Keratinocyte (primary cell): ENCODE measurements around the gene ACKR3. TPM values are rescaled to one million over a fixed set of nuclear protein-coding genes. Genes with fewer than 3 reads are reported as not detected.

Source experiments
- DNase-seq: peaks from one replicate; pipeline ENCODE4 v3.0.0-alpha.2; 2011; ENCODE audit warnings: low read depth, missing footprints, low spot score
- FAIRE-seq: peaks from 2 replicates; lab custom pipeline; 2011; peaks lifted over from hg19 to GRCh38; lab: Jason Lieb, UNC
- H2AFZ ChIP-seq: 2 replicates; pipeline ENCODE4 v1.6.0; 2012; ENCODE audit warnings: low read length, control low read depth, inconsistent platforms; ENCODE audit not compliant: control insufficient read depth
- H3K27ac ChIP-seq: 2 replicates; pipeline ENCODE4 v1.5.1; 2011; ENCODE audit warnings: low read length; ENCODE audit not compliant: control insufficient read depth, insufficient read depth
- H3K27me3 ChIP-seq: 3 replicates; pipeline ENCODE4 v1.6.0; 2011; ENCODE audit warnings: low read length; ENCODE audit not compliant: control insufficient read depth, insufficient read depth; ENCODE audit errors: extremely low read depth
- H3K36me3 ChIP-seq, 2 experiments: 2 replicates in 1 of 2; 3 replicates in 1 of 2; pipeline ENCODE4 v1.5.1; 2011; ENCODE audit warnings: low read length in 2 of 2, mild to moderate bottlenecking in 1 of 2; ENCODE audit not compliant: control insufficient read depth in 2 of 2, insufficient read depth in 2 of 2; ENCODE audit errors: extremely low read depth in 1 of 2
- H3K4me1 ChIP-seq: 3 replicates; pipeline ENCODE4 v1.5.1; 2011; ENCODE audit warnings: low read length; ENCODE audit not compliant: control insufficient read depth, insufficient read depth; ENCODE audit errors: extremely low read depth
- H3K4me2 ChIP-seq: 3 replicates; pipeline ENCODE4 v1.6.0; 2011; ENCODE audit warnings: low read depth, low read length; ENCODE audit not compliant: control insufficient read depth, insufficient read depth; ENCODE audit errors: extremely low read depth
- H3K4me3 ChIP-seq, 3 experiments: fragments of 200-600 bp in 1 of 3; sonication (generic) in 1 of 3; 2 replicates in 2 of 3; 3 replicates in 1 of 3; pipeline ENCODE4 v1.5.1; 2011 to 2016; ENCODE audit warnings: low read length in 3 of 3, mild to moderate bottlenecking in 3 of 3, control low read depth in 2 of 3, inconsistent platforms in 1 of 3, low read depth in 1 of 3, mixed read lengths in 1 of 3, mixed run types in 1 of 3, moderate library complexity in 1 of 3; ENCODE audit not compliant: control insufficient read depth in 2 of 3, insufficient read depth in 2 of 3; ENCODE audit errors: extremely low read depth in 1 of 3
- H3K79me2 ChIP-seq: 2 replicates; pipeline ENCODE4 v1.6.0; 2012; ENCODE audit warnings: low read length; ENCODE audit not compliant: control insufficient read depth, insufficient read depth
- H3K9ac ChIP-seq: 3 replicates; pipeline ENCODE4 v1.6.0; 2011; ENCODE audit warnings: low read length; ENCODE audit not compliant: control insufficient read depth, insufficient read depth; ENCODE audit errors: extremely low read depth
- H3K9me1 ChIP-seq: 3 replicates; pipeline ENCODE4 v1.6.0; 2011; ENCODE audit warnings: low read length; ENCODE audit not compliant: control insufficient read depth, insufficient read depth; ENCODE audit errors: extremely low read depth
- H3K9me3 ChIP-seq: 2 replicates; pipeline ENCODE4 v1.5.1; 2012; ENCODE audit warnings: low read depth, low read length; ENCODE audit not compliant: control insufficient read depth
- H4K20me1 ChIP-seq: 3 replicates; pipeline ENCODE4 v1.6.0; 2011; ENCODE audit warnings: low read length; ENCODE audit not compliant: control insufficient read depth, insufficient read depth; ENCODE audit errors: extremely low read depth
- EZH2 ChIP-seq: IDR thresholded peaks from one replicate; pipeline ENCODE4 v1.6.1; 2012; ENCODE audit warnings: inconsistent platforms, mild to moderate bottlenecking, low read length, moderate library complexity
- dilution Hi-C: fragments of 300-500 bp; cut with MboI; formaldehyde crosslinking; loops from one replicate; pipeline ENCODE4 v1.7.0; 2020; ENCODE audit warnings: low sequenced_read_pairs; ENCODE audit not compliant: extremely low pct_ligation_motif_present
- polyA plus RNA-seq, 5 experiments: library from polyadenylated mRNA; depleted of rRNA in 3 of 5; stranded (reverse) in 3 of 5; stranded (forward) in 1 of 5; unstranded in 1 of 5; fragments of >200 nt; gene quantifications; 1 replicate in 1 of 5; 2 replicates in 3 of 5; 3 replicates in 1 of 5; pipeline versions ENCODE4 v1.2.1 to v1.2.3, GENCODE V29; 2011 to 2012; ENCODE audit warnings: missing spikeins in 2 of 5, low read depth in 1 of 5, low replicate concordance in 1 of 5
- TF ChIP-seq, protein P1 (sequence below), 3 experiments: IDR thresholded peaks in 1 of 3; conservative IDR thresholded peaks in 1 of 3; optimal IDR thresholded peaks in 1 of 3; 2 replicates in 2 of 3; 3 replicates in 1 of 3; pipeline versions ENCODE3 to v1.5.1; 2011; ENCODE audit warnings: low read length in 3 of 3, mild to moderate bottlenecking in 3 of 3, moderate library complexity in 2 of 3, control low read depth in 1 of 3, inconsistent platforms in 1 of 3; ENCODE audit not compliant: insufficient read depth in 2 of 3; ENCODE audit errors: extremely low read depth in 1 of 3

ACKR3 gene
- polyA plus RNA-seq, 1 donor (not counting 4 experiments of a cell fraction or from before 2014, with no cell fraction given), result 29.4 TPM

- Histone ChIP-seq H3K27me3 (peaks cover 10% of the 10 kb centered on the region), H3K36me3 (no peaks in the 10 kb centered on the region), H4K20me1 (no peaks in the 10 kb centered on the region), H2AFZ (no peak overlapping the region), H3K27ac (no peak overlapping the region), H3K9me3 (no peaks in the 10 kb centered on the region), H3K9me1 (no peaks in the 10 kb centered on the region), H3K4me3 (no peak overlapping the region), H3K4me1 (no peaks in the 10 kb centered on the region), H3K79me2 (no peaks in the 10 kb centered on the region), H3K9ac (no peak overlapping the region), H3K4me2 (no peak overlapping the region)
- FAIRE-seq (no peak), DNase-seq (no peak)
- no peak for TF ChIP-seq EZH2
- TF ChIP-seq, protein P1, sequence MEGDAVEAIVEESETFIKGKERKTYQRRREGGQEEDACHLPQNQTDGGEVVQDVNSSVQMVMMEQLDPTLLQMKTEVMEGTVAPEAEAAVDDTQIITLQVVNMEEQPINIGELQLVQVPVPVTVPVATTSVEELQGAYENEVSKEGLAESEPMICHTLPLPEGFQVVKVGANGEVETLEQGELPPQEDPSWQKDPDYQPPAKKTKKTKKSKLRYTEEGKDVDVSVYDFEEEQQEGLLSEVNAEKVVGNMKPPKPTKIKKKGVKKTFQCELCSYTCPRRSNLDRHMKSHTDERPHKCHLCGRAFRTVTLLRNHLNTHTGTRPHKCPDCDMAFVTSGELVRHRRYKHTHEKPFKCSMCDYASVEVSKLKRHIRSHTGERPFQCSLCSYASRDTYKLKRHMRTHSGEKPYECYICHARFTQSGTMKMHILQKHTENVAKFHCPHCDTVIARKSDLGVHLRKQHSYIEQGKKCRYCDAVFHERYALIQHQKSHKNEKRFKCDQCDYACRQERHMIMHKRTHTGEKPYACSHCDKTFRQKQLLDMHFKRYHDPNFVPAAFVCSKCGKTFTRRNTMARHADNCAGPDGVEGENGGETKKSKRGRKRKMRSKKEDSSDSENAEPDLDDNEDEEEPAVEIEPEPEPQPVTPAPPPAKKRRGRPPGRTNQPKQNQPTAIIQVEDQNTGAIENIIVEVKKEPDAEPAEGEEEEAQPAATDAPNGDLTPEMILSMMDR (optimal IDR thresholded peaks at IDR 0.05 in 1 of 3, IDR thresholded peaks at IDR 0.05 in 1 of 3, conservative IDR thresholded peaks at IDR 0.05 in 1 of 3; ENCODE audit: extremely low read depth in 1 of 3, insufficient read depth in 2 of 3, low read length in 3 of 3), result no peak
- dilution Hi-C loops, result no loop called here
Observed at GRCh38 chr2:236628256-236628901, 58.8 kb downstream of the ACKR3 start.

DNA sequence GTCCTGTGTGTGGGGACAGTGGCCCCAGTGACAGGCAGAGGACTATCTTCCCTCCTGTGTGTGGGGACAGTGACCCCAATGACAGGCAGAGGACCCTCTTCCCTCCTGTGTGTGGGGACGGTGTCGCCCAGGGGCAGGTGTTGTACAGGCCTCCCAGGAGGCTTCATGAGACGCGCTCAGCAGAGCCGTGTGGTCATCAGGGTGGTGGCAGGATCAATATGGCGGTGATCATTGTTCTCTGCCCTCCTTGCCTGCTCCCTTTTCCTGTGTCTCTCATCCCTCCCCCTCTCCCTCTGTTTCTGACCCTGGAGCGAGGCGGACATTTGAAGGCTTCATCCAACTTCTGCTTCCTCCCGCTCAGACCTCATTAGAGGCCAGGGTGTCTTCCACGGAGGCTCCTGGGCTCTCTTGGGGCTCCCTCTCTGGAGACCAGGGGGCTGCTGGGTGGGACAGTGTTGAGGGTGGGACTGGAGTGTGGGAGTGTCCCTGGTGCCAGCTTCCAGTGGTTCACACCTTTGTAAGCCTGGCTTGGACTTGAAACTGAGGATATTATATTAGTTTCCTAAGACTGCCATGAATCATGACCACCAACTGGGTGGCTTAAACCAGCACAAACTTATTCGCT is 59.5 kb downstream of the ACKR3 start:
- H3K9ac ChIP-seq, result no peak overlapping the region
- no peaks in the 10 kb centered on the region for H3K79me2 ChIP-seq
- no peak overlapping the region for H3K4me3 ChIP-seq
- DNase-seq, result no peak
- no peaks in the 10 kb centered on the region for H3K4me1 ChIP-seq
- no peak overlapping the region for H3K27ac ChIP-seq
- H3K9me3 ChIP-seq, result no peaks in the 10 kb centered on the region
- peaks cover 10% of the 10 kb centered on the region for H3K27me3 ChIP-seq
- no peak overlapping the region for H3K4me2 ChIP-seq
- no peaks in the 10 kb centered on the region for H4K20me1 ChIP-seq
- TF ChIP-seq, protein P1 (optimal IDR thresholded peaks at IDR 0.05 in 1 of 3, IDR thresholded peaks at IDR 0.05 in 1 of 3, conservative IDR thresholded peaks at IDR 0.05 in 1 of 3; ENCODE audit: extremely low read depth in 1 of 3, insufficient read depth in 2 of 3, low read length in 3 of 3), result no peak
- no peak for TF ChIP-seq EZH2
- no peak overlapping the region for H2AFZ ChIP-seq
- dilution Hi-C loops, result no loop called here
- H3K9me1 ChIP-seq, result no peaks in the 10 kb centered on the region
- no peaks in the 10 kb centered on the region for H3K36me3 ChIP-seq
- no peak for FAIRE-seq
